PFSK-1 (cell line): Measurements from ENCODE around the gene TDRD3.

Source experiments
- FOXP2 ChIP-seq: optimal IDR thresholded peaks from 2 replicates; pipeline ENCODE3; 2011; ENCODE audit warnings: borderline replicate concordance, control low read depth, inconsistent platforms; ENCODE audit not compliant: insufficient read depth; ENCODE audit errors: extremely low read length, extremely low read depth
- POLR2AphosphoS5 ChIP-seq: IDR thresholded peaks from 2 replicates; pipeline ENCODE4 v1.6.1; 2012; ENCODE audit warnings: low read depth, mild to moderate bottlenecking, control low read depth, low read length, moderate library complexity
- SIN3A ChIP-seq: IDR thresholded peaks from 2 replicates; pipeline ENCODE4 v1.6.1; 2012; ENCODE audit warnings: mild to moderate bottlenecking, low read length, moderate library complexity, borderline replicate concordance; ENCODE audit not compliant: insufficient read depth
- TAF1 ChIP-seq: IDR thresholded peaks from 2 replicates; pipeline ENCODE4 v1.6.1; 2012; ENCODE audit warnings: low read length, control low read depth, borderline replicate concordance; ENCODE audit not compliant: insufficient read depth
- TF ChIP-seq, protein P1 (sequence below), 2 experiments: IDR thresholded peaks; 2 replicates each; pipeline versions ENCODE4 v1.6.1 to v1.8.0; 2011 to 2012; ENCODE audit warnings: low read depth in 2 of 2, low read length in 2 of 2, control low read depth in 1 of 2, inconsistent platforms in 1 of 2, mild to moderate bottlenecking in 1 of 2, moderate library complexity in 1 of 2; ENCODE audit not compliant: insufficient read depth in 1 of 2

- TF ChIP-seq SIN3A (no peak), TAF1 (no peak), POLR2AphosphoS5 (no peak), FOXP2 (no peak)
- TF ChIP-seq, protein P1, sequence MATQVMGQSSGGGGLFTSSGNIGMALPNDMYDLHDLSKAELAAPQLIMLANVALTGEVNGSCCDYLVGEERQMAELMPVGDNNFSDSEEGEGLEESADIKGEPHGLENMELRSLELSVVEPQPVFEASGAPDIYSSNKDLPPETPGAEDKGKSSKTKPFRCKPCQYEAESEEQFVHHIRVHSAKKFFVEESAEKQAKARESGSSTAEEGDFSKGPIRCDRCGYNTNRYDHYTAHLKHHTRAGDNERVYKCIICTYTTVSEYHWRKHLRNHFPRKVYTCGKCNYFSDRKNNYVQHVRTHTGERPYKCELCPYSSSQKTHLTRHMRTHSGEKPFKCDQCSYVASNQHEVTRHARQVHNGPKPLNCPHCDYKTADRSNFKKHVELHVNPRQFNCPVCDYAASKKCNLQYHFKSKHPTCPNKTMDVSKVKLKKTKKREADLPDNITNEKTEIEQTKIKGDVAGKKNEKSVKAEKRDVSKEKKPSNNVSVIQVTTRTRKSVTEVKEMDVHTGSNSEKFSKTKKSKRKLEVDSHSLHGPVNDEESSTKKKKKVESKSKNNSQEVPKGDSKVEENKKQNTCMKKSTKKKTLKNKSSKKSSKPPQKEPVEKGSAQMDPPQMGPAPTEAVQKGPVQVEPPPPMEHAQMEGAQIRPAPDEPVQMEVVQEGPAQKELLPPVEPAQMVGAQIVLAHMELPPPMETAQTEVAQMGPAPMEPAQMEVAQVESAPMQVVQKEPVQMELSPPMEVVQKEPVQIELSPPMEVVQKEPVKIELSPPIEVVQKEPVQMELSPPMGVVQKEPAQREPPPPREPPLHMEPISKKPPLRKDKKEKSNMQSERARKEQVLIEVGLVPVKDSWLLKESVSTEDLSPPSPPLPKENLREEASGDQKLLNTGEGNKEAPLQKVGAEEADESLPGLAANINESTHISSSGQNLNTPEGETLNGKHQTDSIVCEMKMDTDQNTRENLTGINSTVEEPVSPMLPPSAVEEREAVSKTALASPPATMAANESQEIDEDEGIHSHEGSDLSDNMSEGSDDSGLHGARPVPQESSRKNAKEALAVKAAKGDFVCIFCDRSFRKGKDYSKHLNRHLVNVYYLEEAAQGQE (IDR thresholded peaks at IDR 0.05; ENCODE audit: insufficient read depth in 1 of 2, low read depth in 2 of 2, low read length in 2 of 2): no peak
Measured at GRCh38 chr13:60509601-60510386, 112.8 kb downstream of the TDRD3 start.
